Dendritic cell treated with granulocyte-macrophage colony-stimulating factor and Interleukin-4, amounts not matched to agents 40 ng/mL and 50 ng/mL, for 4 days (primary cell): ENCODE data around the gene CPO.
"Not testable (repeated sequence)": the region's sequence is repeated elsewhere in the genome, so short reads cannot be mapped to it uniquely, and the experiment has no call there.

Source experiments
- H3K27ac Mint-ChIP-seq: one replicate; pipeline ENCODE4 v1.8.0; 2022; ENCODE audit warnings: mild to moderate bottlenecking, mixed read lengths
- H3K27me3 Mint-ChIP-seq: one replicate; pipeline ENCODE4 v1.8.0; 2022; ENCODE audit warnings: mild to moderate bottlenecking, mixed read lengths
- H3K36me3 Mint-ChIP-seq: one replicate; pipeline ENCODE4 v1.8.0; 2022; ENCODE audit warnings: low read depth, mixed read lengths
- H3K4me1 Mint-ChIP-seq: one replicate; pipeline ENCODE4 v1.8.0; 2022; ENCODE audit warnings: low read depth, mixed read lengths
- H3K4me3 Mint-ChIP-seq: one replicate; pipeline ENCODE4 v1.8.0; 2022; ENCODE audit warnings: mild to moderate bottlenecking, moderate library complexity, mixed read lengths
- H3K9me3 Mint-ChIP-seq: one replicate; pipeline ENCODE4 v1.8.0; 2022; ENCODE audit warnings: mixed read lengths
- intact Hi-C: fragments of 100-400 bp; cut with micrococcal nuclease; formaldehyde crosslinking; loops from one replicate; pipeline ENCODE4 v1.15.0; 2022

The CPO gene, protein sequence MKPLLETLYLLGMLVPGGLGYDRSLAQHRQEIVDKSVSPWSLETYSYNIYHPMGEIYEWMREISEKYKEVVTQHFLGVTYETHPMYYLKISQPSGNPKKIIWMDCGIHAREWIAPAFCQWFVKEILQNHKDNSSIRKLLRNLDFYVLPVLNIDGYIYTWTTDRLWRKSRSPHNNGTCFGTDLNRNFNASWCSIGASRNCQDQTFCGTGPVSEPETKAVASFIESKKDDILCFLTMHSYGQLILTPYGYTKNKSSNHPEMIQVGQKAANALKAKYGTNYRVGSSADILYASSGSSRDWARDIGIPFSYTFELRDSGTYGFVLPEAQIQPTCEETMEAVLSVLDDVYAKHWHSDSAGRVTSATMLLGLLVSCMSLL

DNA sequence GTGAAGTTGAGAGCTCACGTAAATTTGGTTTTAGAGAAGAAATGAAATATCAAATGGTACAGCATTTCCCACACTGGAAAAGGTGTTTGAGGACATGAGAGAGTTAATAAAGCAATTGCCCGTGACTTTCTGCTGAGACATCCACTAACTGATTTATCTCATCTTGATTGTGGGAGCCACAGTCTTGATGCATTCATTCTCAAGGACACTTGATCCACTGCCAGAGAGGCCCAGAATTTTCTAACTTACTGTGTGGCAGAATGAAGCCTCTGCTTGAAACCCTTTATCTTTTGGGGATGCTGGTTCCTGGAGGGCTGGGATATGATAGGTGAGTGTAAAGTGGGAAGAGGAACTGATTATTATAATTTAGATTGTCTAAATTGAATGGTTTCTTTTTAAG, at the start of gene CPO:
Gene CPO, plus strand, starts transcription at position 179 of the 400 bp plus-strand sequence. Its CDS starts 82 bp downstream, at position 261.
- intact Hi-C loops = no loop called here
- Mint-ChIP-seq H3K27ac (peak within 1 kb of the TSS; percentile 39), H3K9me3 (peaks cover 7% of the 10 kb centered on the region), H3K27me3 (no peaks in the 10 kb centered on the region), H3K4me1 (peaks cover 24% of the 10 kb centered on the region), H3K4me3 (no peak within 1 kb of the TSS), H3K36me3 (no peaks in the 10 kb centered on the region)

DNA sequence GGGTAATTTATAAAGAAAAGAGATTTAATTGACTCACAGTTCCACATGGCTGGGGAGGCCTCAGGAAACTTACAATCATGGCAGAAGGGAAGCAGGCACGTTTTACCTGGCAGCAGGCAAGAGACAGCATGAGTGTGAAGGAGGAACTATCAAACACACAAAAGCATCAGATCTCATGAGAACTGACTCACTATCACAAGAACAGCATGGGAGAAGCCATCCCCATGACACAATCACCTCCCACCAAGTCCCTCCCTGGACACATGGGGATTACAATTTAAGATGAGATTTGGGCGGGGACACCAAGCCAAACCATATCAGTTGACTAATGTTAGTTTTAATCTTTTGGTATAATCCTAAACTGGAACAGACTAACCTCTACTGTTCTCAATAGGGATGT, 49.1 kb upstream of the CPO start:
- no peaks in the 10 kb centered on the region for H3K36me3 Mint-ChIP-seq
- no peaks in the 10 kb centered on the region for H3K4me1 Mint-ChIP-seq
- H3K27ac Mint-ChIP-seq = no peak overlapping the region
- no peaks in the 10 kb centered on the region for H3K27me3 Mint-ChIP-seq
- no peak overlapping the region for H3K4me3 Mint-ChIP-seq
- no peaks in the 10 kb centered on the region for H3K9me3 Mint-ChIP-seq
- intact Hi-C loops = no loop called here

DNA sequence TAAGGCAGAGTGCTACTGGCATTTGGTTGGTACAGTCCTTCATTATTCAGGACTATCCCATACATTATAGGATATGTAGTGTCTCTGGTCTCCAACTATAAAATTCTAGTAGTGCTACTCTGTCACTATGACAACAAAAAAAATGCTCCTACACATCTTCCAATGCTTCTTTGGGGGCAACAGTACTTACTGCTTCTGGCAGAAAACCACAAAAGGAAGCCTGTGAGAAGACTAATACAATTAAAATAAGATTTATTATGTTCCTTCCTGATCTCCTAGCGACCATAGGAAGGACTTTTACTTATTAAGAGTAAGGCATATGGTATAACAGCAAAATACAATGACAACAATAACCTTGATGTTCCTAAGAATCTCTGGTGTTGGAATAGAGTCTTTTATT, 48.4 kb upstream of the CPO start:
- Mint-ChIP-seq H3K4me3 (no peak overlapping the region), H3K27me3 (no peaks in the 10 kb centered on the region), H3K36me3 (no peaks in the 10 kb centered on the region), H3K9me3 (no peaks in the 10 kb centered on the region), H3K27ac (no peak overlapping the region), H3K4me1 (no peaks in the 10 kb centered on the region)
- intact Hi-C loops = no loop called here

DNA sequence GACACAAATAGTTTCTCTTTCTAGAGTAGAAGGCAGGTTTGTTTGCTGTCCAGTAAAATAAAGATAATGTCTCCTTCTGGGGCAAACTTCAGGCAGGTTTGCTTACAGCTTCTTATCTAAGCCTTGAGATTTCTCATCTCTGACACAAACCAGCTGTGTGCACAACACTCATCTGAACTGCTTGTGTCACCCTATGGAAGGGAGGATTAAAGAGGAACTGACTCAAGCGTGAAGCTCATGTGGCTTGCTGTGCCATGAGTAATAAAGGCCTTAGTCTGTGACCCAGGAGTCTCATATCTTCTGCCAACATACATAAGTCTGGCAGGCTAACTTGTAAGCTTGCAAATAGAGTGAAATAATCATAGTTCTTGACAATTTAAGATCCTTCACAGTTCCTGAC, 24.2 kb upstream of the CPO start:
- Mint-ChIP-seq H3K27ac (no peak overlapping the region), H3K4me1 (no peaks in the 10 kb centered on the region), H3K27me3 (peaks cover 4% of the 10 kb centered on the region), H3K36me3 (no peaks in the 10 kb centered on the region), H3K4me3 (no peak overlapping the region), H3K9me3 (no peaks in the 10 kb centered on the region)
- intact Hi-C loops = no loop called here

DNA sequence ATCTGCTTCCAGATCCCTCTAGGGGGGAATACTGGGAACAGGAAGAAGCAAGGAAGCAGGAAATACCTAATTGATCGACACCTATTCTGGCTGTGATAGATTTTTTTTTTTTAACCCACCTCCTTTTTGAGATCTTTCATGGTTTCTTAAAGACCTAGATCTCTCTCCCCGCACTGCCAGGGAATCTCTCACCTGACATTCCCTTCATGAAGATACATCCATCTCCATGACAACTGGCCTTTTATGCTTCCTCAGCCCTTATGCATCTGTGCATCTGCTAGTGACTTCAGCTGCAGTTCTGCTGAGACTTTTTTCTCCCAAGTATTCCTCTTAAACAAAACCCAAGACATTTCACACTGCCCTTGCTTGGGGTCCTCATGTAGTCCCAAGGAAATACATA, 21.1 kb upstream of the CPO start:
- H3K27ac Mint-ChIP-seq = no peak overlapping the region

DNA sequence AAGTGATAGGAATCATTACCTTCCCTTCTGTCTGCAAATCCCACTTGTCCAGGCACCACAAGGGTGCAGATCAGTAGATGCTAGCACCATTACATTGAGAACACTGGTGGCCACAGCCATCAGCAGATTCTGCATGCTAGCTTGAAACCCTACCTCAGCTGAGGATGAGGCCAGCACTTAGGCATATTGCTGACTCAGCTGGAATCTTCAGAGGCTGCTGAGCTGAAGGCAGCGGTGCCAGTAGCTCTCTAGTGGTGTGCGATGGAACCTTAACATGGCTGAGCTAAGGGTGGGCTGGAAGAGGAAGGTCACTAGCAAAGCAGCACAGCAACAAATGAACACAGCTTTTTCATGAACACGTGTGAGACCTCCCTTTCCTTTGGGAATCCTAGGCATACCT, 19.0 kb upstream of the CPO start:
- intact Hi-C loops = no loop called here
- no peak overlapping the region for H3K27ac Mint-ChIP-seq
- no peaks in the 10 kb centered on the region for H3K4me1 Mint-ChIP-seq
- H3K36me3 Mint-ChIP-seq = no peaks in the 10 kb centered on the region
- H3K27me3 Mint-ChIP-seq = peaks cover 4% of the 10 kb centered on the region
- H3K9me3 Mint-ChIP-seq = no peaks in the 10 kb centered on the region
- no peak overlapping the region for H3K4me3 Mint-ChIP-seq

More for the DNA sequence above, 21.1 kb upstream of the CPO start:
- intact Hi-C loops = no loop called here
- H3K36me3 Mint-ChIP-seq = no peaks in the 10 kb centered on the region
- H3K27me3 Mint-ChIP-seq = peaks cover 4% of the 10 kb centered on the region
- H3K4me1 Mint-ChIP-seq = no peaks in the 10 kb centered on the region
- H3K9me3 Mint-ChIP-seq = no peaks in the 10 kb centered on the region
- no peak overlapping the region for H3K4me3 Mint-ChIP-seq

DNA sequence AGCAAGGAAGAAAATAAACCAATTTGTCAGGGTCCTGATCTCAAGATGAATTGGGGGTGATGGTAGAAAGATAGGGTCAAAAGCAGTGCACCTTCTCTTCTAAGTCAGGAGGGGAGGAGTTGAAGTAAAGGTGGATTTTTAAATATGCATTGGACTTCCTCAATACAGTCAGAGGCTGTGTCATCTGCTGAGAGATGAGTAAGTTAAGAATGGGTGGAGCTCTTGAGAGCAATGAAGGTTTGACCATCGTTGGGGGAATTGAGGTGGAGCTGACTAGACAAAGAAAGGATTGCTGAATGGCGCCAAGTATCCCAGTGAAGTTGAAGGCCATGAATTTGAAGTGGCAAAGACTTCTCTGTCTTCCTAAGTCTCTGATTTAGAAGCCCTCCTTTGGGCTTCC, 18.4 kb upstream of the CPO start:
- peaks cover 4% of the 10 kb centered on the region for H3K27me3 Mint-ChIP-seq
- H3K36me3 Mint-ChIP-seq = no peaks in the 10 kb centered on the region
- H3K4me1 Mint-ChIP-seq = no peaks in the 10 kb centered on the region
- H3K4me3 Mint-ChIP-seq = no peak overlapping the region
- H3K9me3 Mint-ChIP-seq = no peaks in the 10 kb centered on the region
- intact Hi-C loops = no loop called here
- H3K27ac Mint-ChIP-seq = no peak overlapping the region

DNA sequence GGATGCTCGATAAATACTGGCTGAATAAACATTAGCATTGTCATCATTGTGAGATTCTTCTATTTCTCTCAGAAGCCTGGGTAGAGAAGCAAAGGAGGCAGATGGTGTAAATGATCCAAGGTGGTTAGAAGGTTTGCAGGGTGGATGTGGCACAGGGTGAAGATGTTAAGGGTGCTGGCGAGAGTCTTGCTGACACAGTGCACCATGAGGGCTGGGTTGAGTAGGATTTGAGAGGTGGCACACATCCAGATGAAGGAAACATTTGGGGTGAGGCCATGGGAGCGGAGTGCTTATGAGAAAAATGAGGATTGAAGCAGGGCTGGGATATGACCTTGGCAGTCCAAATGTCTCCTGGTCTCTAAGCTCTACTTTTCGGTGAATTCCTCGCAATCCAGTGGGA, 17.8 kb upstream of the CPO start:
- H3K27me3 Mint-ChIP-seq = peaks cover 4% of the 10 kb centered on the region
- no peaks in the 10 kb centered on the region for H3K36me3 Mint-ChIP-seq
- H3K4me3 Mint-ChIP-seq = no peak overlapping the region
- intact Hi-C loops = no loop called here
- H3K4me1 Mint-ChIP-seq = no peaks in the 10 kb centered on the region
- no peak overlapping the region for H3K27ac Mint-ChIP-seq
- no peaks in the 10 kb centered on the region for H3K9me3 Mint-ChIP-seq

DNA sequence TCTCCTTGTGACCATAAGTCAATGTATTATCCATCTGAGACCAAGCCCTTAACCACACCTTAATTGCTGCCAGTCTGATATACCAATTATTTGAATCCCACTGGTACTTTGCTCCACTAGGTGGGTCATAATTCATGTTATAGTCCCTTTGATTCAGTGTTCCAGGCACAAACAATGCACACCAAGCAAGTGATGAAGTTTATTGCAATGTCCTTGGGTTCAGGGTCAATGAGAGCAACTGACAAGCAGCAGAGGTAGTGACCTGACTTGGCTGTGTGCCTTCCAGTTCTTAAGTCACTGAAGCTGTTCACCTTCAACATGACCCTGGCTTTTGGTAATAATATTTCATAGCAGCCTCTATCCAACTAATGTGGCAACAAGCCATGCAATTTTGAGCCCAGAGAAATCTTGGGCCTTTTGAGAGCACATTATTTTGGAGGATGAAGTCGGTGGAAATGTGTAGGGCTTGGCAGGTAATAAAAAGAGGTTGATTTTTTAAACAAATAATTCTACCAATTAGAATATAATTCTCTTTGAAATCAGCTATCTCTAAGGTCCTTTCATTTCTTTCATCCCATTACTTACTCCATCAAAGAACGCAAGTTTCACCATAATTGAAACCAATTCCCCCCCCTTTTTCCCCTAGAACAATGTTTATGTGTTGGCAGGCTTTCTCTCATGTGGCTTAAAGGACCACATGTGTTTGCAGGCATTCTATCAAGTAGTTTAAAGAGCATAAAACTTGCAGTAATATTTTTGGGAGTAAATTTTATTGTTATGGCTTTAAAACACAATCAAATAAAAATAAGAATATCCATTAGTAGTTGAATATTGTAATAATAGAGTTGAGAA, 3.1 kb upstream of the CPO start:
- Mint-ChIP-seq H3K27ac (no peak overlapping the region), H3K4me3 (no peak overlapping the region), H3K9me3 (peaks cover 7% of the 10 kb centered on the region), H3K27me3 (no peaks in the 10 kb centered on the region), H3K36me3 (no peaks in the 10 kb centered on the region), H3K4me1 (peaks cover 24% of the 10 kb centered on the region)
- intact Hi-C loops = no loop called here

DNA sequence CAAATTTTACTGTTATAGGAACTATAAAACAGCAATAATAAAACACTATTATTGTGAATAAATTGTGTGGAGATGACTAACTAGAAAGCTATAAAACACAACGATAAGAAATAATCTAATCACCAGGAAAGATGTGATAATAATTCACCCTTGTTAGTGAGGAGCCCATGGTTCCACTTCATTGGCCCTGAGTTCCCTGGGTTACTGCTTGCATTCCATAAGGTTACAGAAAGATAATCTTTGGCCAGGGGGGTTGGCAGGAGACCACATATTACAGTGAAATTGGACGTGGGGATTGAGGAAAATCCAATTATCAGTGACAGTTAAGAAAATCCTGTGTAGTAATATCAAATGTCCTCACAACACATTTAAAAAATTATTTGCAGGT, 2.5 kb upstream of the CPO start:
- intact Hi-C loops = no loop called here
- Mint-ChIP-seq H3K36me3 (no peaks in the 10 kb centered on the region), H3K4me1 (peaks cover 24% of the 10 kb centered on the region), H3K9me3 (peaks cover 7% of the 10 kb centered on the region), H3K27ac (no peak overlapping the region), H3K27me3 (no peaks in the 10 kb centered on the region), H3K4me3 (no peak overlapping the region)

DNA sequence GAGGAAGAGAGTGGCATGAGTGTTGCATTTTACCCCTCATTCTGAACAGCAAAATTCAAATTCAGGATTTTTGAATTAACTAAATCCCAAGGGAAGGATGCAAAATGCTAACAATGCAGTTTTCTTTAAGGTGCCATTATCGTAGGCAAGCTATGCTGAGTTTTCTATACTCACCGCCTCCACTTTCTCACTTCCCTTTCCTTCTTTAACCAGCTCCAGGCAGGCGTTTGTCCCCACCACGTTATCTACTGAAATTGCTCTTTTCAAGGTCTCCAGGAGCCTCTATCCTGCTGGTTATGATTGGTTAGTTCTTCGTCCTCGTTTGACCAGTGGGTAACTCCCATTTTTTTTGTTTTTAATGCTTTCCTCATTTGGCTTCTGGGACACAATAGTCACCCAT, 1.8 kb upstream of the CPO start:
- H3K36me3 Mint-ChIP-seq = no peaks in the 10 kb centered on the region
- H3K9me3 Mint-ChIP-seq = peaks cover 7% of the 10 kb centered on the region
- peaks cover 24% of the 10 kb centered on the region for H3K4me1 Mint-ChIP-seq
- no peaks in the 10 kb centered on the region for H3K27me3 Mint-ChIP-seq
- H3K27ac Mint-ChIP-seq = peak overlapping the region; percentile 78
- intact Hi-C loops = no loop called here
- H3K4me3 Mint-ChIP-seq = no peak overlapping the region

DNA sequence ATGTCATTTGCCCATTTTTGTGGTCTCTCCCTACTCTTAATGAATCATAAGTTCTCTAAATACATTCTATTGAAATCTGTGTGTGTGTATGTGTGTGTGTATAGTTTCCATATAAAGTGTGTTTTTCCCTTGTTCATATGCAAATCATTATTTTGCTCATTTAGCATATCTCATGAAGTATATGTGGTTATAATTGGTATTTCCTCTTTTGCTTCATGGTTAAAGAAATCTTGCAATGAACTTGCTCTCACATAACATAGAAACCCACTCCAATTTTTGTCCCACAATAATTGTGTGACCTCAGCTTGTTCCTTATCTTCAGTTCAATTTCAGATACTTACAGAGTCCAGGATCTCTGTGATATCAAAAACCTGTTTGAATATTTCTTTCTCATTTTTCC, 1.2 kb downstream of the CPO start:
- no peaks in the 10 kb centered on the region for H3K27me3 Mint-ChIP-seq
- H3K27ac Mint-ChIP-seq = no peak overlapping the region
- H3K9me3 Mint-ChIP-seq = peaks cover 7% of the 10 kb centered on the region
- H3K36me3 Mint-ChIP-seq = no peaks in the 10 kb centered on the region
- intact Hi-C loops = no loop called here
- H3K4me3 Mint-ChIP-seq = no peak overlapping the region
- peaks cover 24% of the 10 kb centered on the region for H3K4me1 Mint-ChIP-seq

DNA sequence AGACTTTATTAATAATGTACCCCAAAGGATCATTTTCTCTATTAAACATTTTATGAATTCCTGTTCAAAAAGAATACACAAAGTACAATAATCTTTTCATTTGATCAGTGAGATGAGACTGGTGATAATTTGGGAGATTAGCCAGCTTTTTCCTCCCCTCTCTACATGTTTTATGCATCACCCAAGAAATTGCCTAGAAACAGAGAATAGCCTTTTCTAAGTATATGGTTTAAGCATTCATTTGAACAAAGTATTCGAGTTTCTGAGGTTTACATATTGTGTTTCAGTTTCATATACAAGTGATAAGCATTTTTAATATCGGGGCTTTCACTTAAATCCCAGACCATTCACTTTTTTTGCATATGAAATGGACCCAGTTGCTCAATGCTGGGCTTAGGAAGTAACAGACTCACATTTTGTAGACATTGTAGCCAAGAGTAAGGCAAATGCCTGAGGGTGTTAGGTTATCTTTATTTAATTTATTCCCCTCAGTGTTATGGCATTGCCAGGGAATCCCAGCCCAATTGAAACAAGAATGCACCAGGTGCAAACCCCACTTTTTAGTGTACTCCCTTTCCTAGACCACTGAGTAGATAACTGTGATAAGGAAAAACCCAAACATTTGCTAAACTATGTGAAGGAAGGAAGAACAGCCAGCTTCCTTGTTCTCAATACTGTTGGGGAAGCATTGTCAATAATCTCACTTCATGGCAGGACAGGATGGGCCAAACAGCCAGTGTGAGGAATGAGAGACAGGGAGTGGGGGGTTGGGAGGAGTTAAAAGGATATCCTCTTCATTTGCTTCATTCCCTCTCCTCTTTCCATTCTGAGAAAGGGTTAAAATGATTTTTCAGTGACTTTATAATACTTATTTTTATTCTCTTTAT, 3.5 kb downstream of the CPO start:
- H3K36me3 Mint-ChIP-seq = no peaks in the 10 kb centered on the region
- no peak overlapping the region for H3K27ac Mint-ChIP-seq
- intact Hi-C loops = no loop called here
- peaks cover 18% of the 10 kb centered on the region for H3K4me1 Mint-ChIP-seq
- H3K9me3 Mint-ChIP-seq = peaks cover 4% of the 10 kb centered on the region
- no peak overlapping the region for H3K4me3 Mint-ChIP-seq
- no peaks in the 10 kb centered on the region for H3K27me3 Mint-ChIP-seq

DNA sequence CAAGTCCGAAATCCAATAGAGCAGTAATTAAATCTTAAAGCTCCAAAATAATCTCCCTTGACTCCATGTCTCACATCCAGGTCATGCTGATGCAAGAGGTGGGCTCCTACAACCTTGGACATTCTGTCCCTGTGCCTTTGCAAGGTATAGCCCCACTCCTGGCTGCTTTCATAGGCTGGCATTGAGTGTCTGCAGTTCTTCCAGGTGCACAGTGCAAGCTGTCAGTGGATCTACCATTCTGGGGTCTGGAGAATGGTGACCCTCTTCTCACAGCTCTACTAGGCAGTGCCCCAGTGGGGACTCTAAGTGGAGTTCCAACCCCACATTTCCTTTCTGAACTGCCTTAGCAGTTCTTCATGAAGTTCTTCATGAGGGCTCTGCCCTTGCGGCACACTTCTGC, 14.1 kb downstream of the CPO start:
- H3K27ac Mint-ChIP-seq, intact Hi-C loops: not testable (repeated sequence)
- H3K9me3 Mint-ChIP-seq = peaks cover 27% of the 10 kb centered on the region

More for the DNA sequence above, 14.1 kb downstream of the CPO start:
- H3K4me3 Mint-ChIP-seq, H3K27me3 Mint-ChIP-seq, H3K4me1 Mint-ChIP-seq, H3K36me3 Mint-ChIP-seq: not testable (repeated sequence)
